ENCODE measurements around the gene BARHL2. TPM values are rescaled to one million over a fixed set of nuclear protein-coding genes. Genes with fewer than 3 reads are reported as not detected.

The BARHL2 gene
- total RNA-seq, result not detected

GRCh38 chr1:90716552-90717355 is at the start of gene BARHL2:
BARHL2 (minus strand) TSS chr1:90717302; CDS start chr1:90717195, 107 bp downstream.
- H3K27ac Mint-ChIP-seq, result peak within 1 kb of the TSS; percentile 83
- H3K4me1 Mint-ChIP-seq (ENCODE audit: low read depth), result peaks cover 39% of the 10 kb centered on the region
- DNase-seq (no peak), ATAC-seq (replicated peaks in 1 of 2) (no peak)
- peak within 1 kb of the TSS; percentile 79 to 89 for H3K4me3 Mint-ChIP-seq
- no peaks in the 10 kb centered on the region for H3K9me3 Mint-ChIP-seq
- peaks cover 95% of the 10 kb centered on the region for H3K27me3 Mint-ChIP-seq (ENCODE audit: low read depth)
- peaks cover 7 to 11% of the 10 kb centered on the region in 2 donors for H3K36me3 Mint-ChIP-seq (ENCODE audit: insufficient read depth in 2 of 2)

GRCh38 chr1:90763930-90764329 is 46.8 kb upstream of the BARHL2 start:
- Mint-ChIP-seq H3K4me3 (no peak overlapping the region), H3K4me1 (ENCODE audit: low read depth) (no peaks in the 10 kb centered on the region), H3K27me3 (ENCODE audit: low read depth) (peaks cover 37% of the 10 kb centered on the region), H3K27ac (no peak overlapping the region), H3K9me3 (peaks cover 1 to 4% of the 10 kb centered on the region in 2 donors), H3K36me3 (ENCODE audit: insufficient read depth in 2 of 2) (no peaks in the 10 kb centered on the region)
- DNase-seq (no peak), ATAC-seq (replicated peaks in 1 of 2) (no peak)

GRCh38 chr1:90763506-90763905 is 46.4 kb upstream of the BARHL2 start:
- ATAC-seq (replicated peaks in 1 of 2) (no peak), DNase-seq (peak in 1 of 2 donors; percentile 1)
- Mint-ChIP-seq H3K9me3 (peaks cover 1 to 4% of the 10 kb centered on the region in 2 donors), H3K36me3 (ENCODE audit: insufficient read depth in 2 of 2) (no peaks in the 10 kb centered on the region), H3K27me3 (ENCODE audit: low read depth) (peaks cover 37% of the 10 kb centered on the region), H3K4me3 (no peak overlapping the region), H3K4me1 (ENCODE audit: low read depth) (no peaks in the 10 kb centered on the region), H3K27ac (no peak overlapping the region)

GRCh38 chr1:90761781-90762589 is 44.9 kb upstream of the BARHL2 start:
- peaks cover 1 to 4% of the 10 kb centered on the region in 2 donors for H3K9me3 Mint-ChIP-seq
- H3K4me1 Mint-ChIP-seq (ENCODE audit: low read depth), result no peaks in the 10 kb centered on the region
- H3K27me3 Mint-ChIP-seq (ENCODE audit: low read depth), result peaks cover 31% of the 10 kb centered on the region
- no peak for DNase-seq
- ATAC-seq (replicated peaks in 1 of 2), result no peak
- no peak overlapping the region for H3K4me3 Mint-ChIP-seq
- no peaks in the 10 kb centered on the region for H3K36me3 Mint-ChIP-seq (ENCODE audit: insufficient read depth in 2 of 2)
- no peak overlapping the region for H3K27ac Mint-ChIP-seq

- peaks cover 30% of the 10 kb centered on the region for H3K27me3 Mint-ChIP-seq (ENCODE audit: low read depth)
- H3K9me3 Mint-ChIP-seq, result peaks cover 1 to 4% of the 10 kb centered on the region in 2 donors
- ATAC-seq (replicated peaks in 1 of 2), result no peak
- H3K4me1 Mint-ChIP-seq (ENCODE audit: low read depth), result no peaks in the 10 kb centered on the region
- H3K36me3 Mint-ChIP-seq (ENCODE audit: insufficient read depth in 2 of 2), result no peaks in the 10 kb centered on the region
- DNase-seq, result no peak
- H3K4me3 Mint-ChIP-seq, result no peak overlapping the region
- no peak overlapping the region for H3K27ac Mint-ChIP-seq
These were observed 44.1 kb upstream of the BARHL2 start for GRCh38 chr1:90761156-90761555.

- Mint-ChIP-seq H3K4me3 (no peak overlapping the region), H3K9me3 (no peaks in the 10 kb centered on the region), H3K36me3 (ENCODE audit: insufficient read depth in 2 of 2) (no peaks in the 10 kb centered on the region), H3K4me1 (ENCODE audit: low read depth) (no peaks in the 10 kb centered on the region), H3K27ac (no peak overlapping the region), H3K27me3 (ENCODE audit: low read depth) (peaks cover 35% of the 10 kb centered on the region)
- DNase-seq, result no peak
- no peak for ATAC-seq (replicated peaks in 1 of 2)
These were observed 36.5 kb upstream of the BARHL2 start for GRCh38 chr1:90753556-90753955.

- ATAC-seq (replicated peaks in 1 of 2), result no peak
These were observed 31.6 kb upstream of the BARHL2 start for GRCh38 chr1:90748668-90749067.

GRCh38 chr1:90746857-90747256 is 29.8 kb upstream of the BARHL2 start:
- no peak overlapping the region for H3K4me3 Mint-ChIP-seq
- H3K4me1 Mint-ChIP-seq (ENCODE audit: low read depth), result no peaks in the 10 kb centered on the region
- ATAC-seq (replicated peaks in 1 of 2), result no peak
- peaks cover 10% of the 10 kb centered on the region for H3K27me3 Mint-ChIP-seq (ENCODE audit: low read depth)
- no peak for DNase-seq
- no peaks in the 10 kb centered on the region for H3K9me3 Mint-ChIP-seq
- H3K27ac Mint-ChIP-seq, result no peak overlapping the region
- H3K36me3 Mint-ChIP-seq (ENCODE audit: insufficient read depth in 2 of 2), result no peaks in the 10 kb centered on the region

More at GRCh38 chr1:90748668-90749067, 31.6 kb upstream of the BARHL2 start:
- Mint-ChIP-seq H3K4me3 (no peak overlapping the region), H3K27me3 (ENCODE audit: low read depth) (peaks cover 22% of the 10 kb centered on the region), H3K36me3 (ENCODE audit: insufficient read depth in 2 of 2) (no peaks in the 10 kb centered on the region), H3K9me3 (no peaks in the 10 kb centered on the region), H3K4me1 (ENCODE audit: low read depth) (no peaks in the 10 kb centered on the region), H3K27ac (no peak overlapping the region)
- no peak for DNase-seq

- Mint-ChIP-seq H3K27me3 (ENCODE audit: low read depth) (peaks cover 7% of the 10 kb centered on the region), H3K9me3 (no peaks in the 10 kb centered on the region), H3K4me1 (ENCODE audit: low read depth) (no peaks in the 10 kb centered on the region), H3K36me3 (ENCODE audit: insufficient read depth in 2 of 2) (no peaks in the 10 kb centered on the region), H3K4me3 (no peak overlapping the region), H3K27ac (no peak overlapping the region)
- DNase-seq (no peak), ATAC-seq (replicated peaks in 1 of 2) (no peak)
These were observed 28.9 kb upstream of the BARHL2 start for GRCh38 chr1:90745972-90746371.

GRCh38 chr1:90732136-90732535 is 15.0 kb upstream of the BARHL2 start:
- peaks cover 29% of the 10 kb centered on the region for H3K4me1 Mint-ChIP-seq (ENCODE audit: low read depth)
- ATAC-seq (replicated peaks in 1 of 2) (no peak), DNase-seq (no peak)
- H3K27ac Mint-ChIP-seq, result no peak overlapping the region
- H3K27me3 Mint-ChIP-seq (ENCODE audit: low read depth), result peaks cover 86% of the 10 kb centered on the region
- peaks cover 3 to 4% of the 10 kb centered on the region in 2 donors for H3K36me3 Mint-ChIP-seq (ENCODE audit: insufficient read depth in 2 of 2)
- no peak overlapping the region for H3K4me3 Mint-ChIP-seq
- H3K9me3 Mint-ChIP-seq, result no peaks in the 10 kb centered on the region

- Mint-ChIP-seq H3K4me1 (ENCODE audit: low read depth) (peaks cover 33% of the 10 kb centered on the region), H3K9me3 (no peaks in the 10 kb centered on the region), H3K4me3 (peak overlapping the region in 1 of 2 donors; percentile 88), H3K27me3 (ENCODE audit: low read depth) (peaks cover 88% of the 10 kb centered on the region), H3K36me3 (ENCODE audit: insufficient read depth in 2 of 2) (peaks cover 3 to 4% of the 10 kb centered on the region in 2 donors), H3K27ac (no peak overlapping the region)
- DNase-seq, result no peak
- ATAC-seq (replicated peaks in 1 of 2), result no peak
These were observed 14.4 kb upstream of the BARHL2 start for GRCh38 chr1:90731382-90732050.

- ATAC-seq (replicated peaks in 1 of 2), result no peak
- Mint-ChIP-seq H3K9me3 (no peaks in the 10 kb centered on the region), H3K4me3 (peak overlapping the region; percentile 86 to 88), H3K4me1 (ENCODE audit: low read depth) (peaks cover 44% of the 10 kb centered on the region), H3K27me3 (ENCODE audit: low read depth) (peaks cover 95% of the 10 kb centered on the region), H3K36me3 (ENCODE audit: insufficient read depth in 2 of 2) (peaks cover 7 to 8% of the 10 kb centered on the region in 2 donors), H3K27ac (peak overlapping the region; percentile 81)
- DNase-seq, result no peak
These were observed 13.3 kb upstream of the BARHL2 start for GRCh38 chr1:90730243-90731022.

All from activated T-cell treated with anti-CD3 and anti-CD28 coated beads, Interleukin-2, amount 50 U/mL, for 72 hours (primary cell).